IMR-90 (cell line): ENCODE results near the gene MPC2. TPM values are rescaled to one million over a fixed set of nuclear protein-coding genes. Genes with fewer than 3 reads are reported as not detected.
A peak's percentile ranks its signal among the peaks of the same experiment; 100 is the strongest.

Experiments used
- ATAC-seq: fragments of 200-7000 bp; cut with Tn5 transposase; 2 replicates; pipeline ENCODE4 v1.9.1; 2020; ENCODE audit warnings: low read depth, mild to moderate bottlenecking, moderate library complexity
- BruUV-seq: library from RNA; stranded (reverse); fragments of 400-500 nt; replicated peaks from 2 replicates; lab custom pipeline; 2021; lab: Mats Ljungman, UMichigan
- CTCF ChIA-PET: fragments of 300-600 bp; formaldehyde crosslinking; extraction: SDS; loops from one replicate; lab custom pipeline; 2021; ENCODE audit warnings: antibody characterized with exemption; lab: Yijun Ruan, JAX
- POLR2A ChIA-PET: fragments of 300-600 bp; sonication (Branson Sonifier 250); formaldehyde crosslinking; loops from one replicate; lab custom pipeline; 2022; ENCODE audit warnings: antibody characterized with exemption; ENCODE audit not compliant: unreplicated experiment; lab: Charles Lee
- DNase-seq: peaks from one replicate; pipeline ENCODE4 v3.0.0; 2013
- H2AFZ ChIP-seq: replicated peaks from 2 replicates; pipeline ENCODE3; 2013; ENCODE audit warnings: low read length, mild to moderate bottlenecking; ENCODE audit not compliant: poor library complexity
- H2AK5ac ChIP-seq: 2 replicates; pipeline ENCODE4 v1.6.1; 2013; ENCODE audit warnings: low read depth, low read length, inconsistent platforms
- H2AK9ac ChIP-seq: replicated peaks from 2 replicates; pipeline ENCODE3; 2013; ENCODE audit warnings: mild to moderate bottlenecking, low read depth, low read length, moderate library complexity; ENCODE audit not compliant: poor library complexity
- H2BK120ac ChIP-seq: 2 replicates; pipeline ENCODE4 v1.6.1; 2013; ENCODE audit warnings: low read depth, low read length, inconsistent platforms
- H2BK15ac ChIP-seq: 3 replicates; pipeline ENCODE4 v1.6.1; 2013; ENCODE audit warnings: low read depth, low read length, inconsistent platforms
- H2BK20ac ChIP-seq: 2 replicates; pipeline ENCODE4 v1.6.1; 2013; ENCODE audit warnings: low read depth, mild to moderate bottlenecking, inconsistent platforms, low read length, moderate library complexity
- H2BK5ac ChIP-seq: 2 replicates; pipeline ENCODE4 v1.6.1; 2013; ENCODE audit warnings: mild to moderate bottlenecking, low read depth, low read length, inconsistent platforms; ENCODE audit not compliant: poor library complexity, severe bottlenecking
- H3K14ac ChIP-seq: replicated peaks from 2 replicates; pipeline ENCODE4 v1.6.1; 2013; ENCODE audit warnings: low read depth, low read length, inconsistent platforms
- H3K18ac ChIP-seq: 2 replicates; pipeline ENCODE4 v1.6.1; 2013; ENCODE audit warnings: low read depth, low read length, control low read depth
- H3K23ac ChIP-seq: 2 replicates; pipeline ENCODE4 v1.6.1; 2013; ENCODE audit warnings: low read depth, low read length, inconsistent platforms
- H3K27ac ChIP-seq: 2 replicates; pipeline ENCODE4 v1.5.1; 2013; ENCODE audit warnings: mild to moderate bottlenecking, control low read depth, low read length; ENCODE audit not compliant: insufficient read depth
- H3K27me3 ChIP-seq: 2 replicates; pipeline ENCODE4 v1.6.1; 2013; ENCODE audit warnings: low read length; ENCODE audit not compliant: control insufficient read depth, insufficient read depth
- H3K36me3 ChIP-seq: 2 replicates; pipeline ENCODE4 v1.6.1; 2013; ENCODE audit warnings: low read length, mixed read lengths; ENCODE audit not compliant: control insufficient read depth, insufficient read depth
- H3K4ac ChIP-seq: 2 replicates; pipeline ENCODE4 v1.6.1; 2013; ENCODE audit warnings: low read depth, low read length, inconsistent platforms
- H3K4me1 ChIP-seq: 2 replicates; pipeline ENCODE4 v1.6.1; 2013; ENCODE audit warnings: low read length, mixed read lengths; ENCODE audit not compliant: control insufficient read depth, insufficient read depth
- H3K4me2 ChIP-seq: 2 replicates; pipeline ENCODE4 v1.6.1; 2013; ENCODE audit warnings: low read depth, mild to moderate bottlenecking, control low read depth, low read length, moderate library complexity
- H3K4me3 ChIP-seq: 2 replicates; pipeline ENCODE4 v1.5.1; 2013; ENCODE audit warnings: low read depth, mild to moderate bottlenecking, control low read depth, low read length, moderate library complexity; ENCODE audit not compliant: insufficient read depth
- H3K56ac ChIP-seq: 2 replicates; pipeline ENCODE4 v1.6.1; 2013; ENCODE audit warnings: low read length, inconsistent platforms; ENCODE audit not compliant: insufficient read depth; ENCODE audit errors: extremely low read depth
- H3K79me1 ChIP-seq, 2 experiments: 2 replicates each; pipeline ENCODE4 v1.6.1; 2013; ENCODE audit warnings: low read length in 2 of 2, inconsistent platforms in 1 of 2, low read depth in 1 of 2
- H3K9ac ChIP-seq: 2 replicates; pipeline ENCODE4 v1.6.1; 2013; ENCODE audit warnings: low read depth, low read length, control low read depth
- H3K9me1 ChIP-seq: 2 replicates; pipeline ENCODE4 v1.6.1; 2013; ENCODE audit warnings: low read length, inconsistent platforms; ENCODE audit not compliant: insufficient read depth
- H3K9me3 ChIP-seq: 2 replicates; pipeline ENCODE4 v1.6.1; 2013; ENCODE audit warnings: low read length; ENCODE audit not compliant: control insufficient read depth, insufficient read depth
- H4K20me1 ChIP-seq: 2 replicates; pipeline ENCODE4 v1.6.1; 2013; ENCODE audit warnings: low read length, inconsistent platforms; ENCODE audit not compliant: insufficient read depth
- H4K5ac ChIP-seq: 2 replicates; pipeline ENCODE4 v1.6.1; 2013; ENCODE audit warnings: mild to moderate bottlenecking, low read depth, low read length, control low read depth
- H4K8ac ChIP-seq, 2 experiments: 2 replicates each; pipeline ENCODE4 v1.6.1; 2013; ENCODE audit warnings: low read depth in 2 of 2, low read length in 2 of 2, control low read depth in 1 of 2, inconsistent platforms in 1 of 2
- H4K91ac ChIP-seq: 2 replicates; pipeline ENCODE4 v1.6.1; 2013; ENCODE audit warnings: low read depth, low read length, inconsistent platforms; ENCODE audit not compliant: insufficient read depth
- CEBPB ChIP-seq: IDR thresholded peaks from 2 replicates; pipeline ENCODE4 v1.6.1; 2012; ENCODE audit warnings: low read depth, low read length, improper control_type of control experiment
- CTCF ChIP-seq: conservative IDR thresholded peaks from 2 replicates; pipeline ENCODE4 v1.5.1; 2012; ENCODE audit warnings: mild to moderate bottlenecking, low read depth, low read length, improper control_type of control experiment
- FOS ChIP-seq: fragments of 150-350 bp; IDR thresholded peaks from 2 replicates; pipeline ENCODE4 v1.6.1; 2016; ENCODE audit warnings: low read depth, low read length
- MAZ ChIP-seq: IDR thresholded peaks from 2 replicates; pipeline ENCODE4 v1.6.1; 2012; ENCODE audit warnings: low read depth, mild to moderate bottlenecking, low read length, improper control_type of control experiment, moderate library complexity, borderline replicate concordance
- NFE2L2 ChIP-seq: fragments of 150-350 bp; IDR thresholded peaks from 2 replicates; pipeline ENCODE4 v1.6.1; 2016; ENCODE audit warnings: low read depth, mild to moderate bottlenecking, low read length
- POLR2A ChIP-seq: IDR thresholded peaks from 2 replicates; pipeline ENCODE4 v1.6.1; 2012; ENCODE audit warnings: mild to moderate bottlenecking, low read depth, low read length
- RCOR1 ChIP-seq: IDR thresholded peaks from 2 replicates; pipeline ENCODE4 v1.6.1; 2012; ENCODE audit warnings: mild to moderate bottlenecking, low read length, improper control_type of control experiment; ENCODE audit not compliant: insufficient replicate concordance
- RFX5 ChIP-seq: IDR thresholded peaks from 2 replicates; pipeline ENCODE4 v1.8.0; 2012; ENCODE audit warnings: low read depth, mild to moderate bottlenecking, low read length, moderate library complexity
- SMC3 ChIP-seq: fragments of 150-350 bp; IDR thresholded peaks from 2 replicates; pipeline ENCODE4 v1.6.1; 2016; ENCODE audit warnings: low read depth, mild to moderate bottlenecking, antibody characterized with exemption, low read length, moderate library complexity
- USF2 ChIP-seq: fragments of 150-350 bp; IDR thresholded peaks from 2 replicates; pipeline ENCODE4 v1.6.1; 2017; ENCODE audit warnings: mild to moderate bottlenecking, antibody characterized with exemption, low read length, low read depth
- WGBS, 2 experiments: methylation state at CpG; one replicate each; pipeline versions ENCODE4 v1.1.5 to v1.1.7; 2013; ENCODE audit warnings: missing lambda C conversion rate in 2 of 2; ENCODE audit not compliant: insufficient read length in 1 of 2; ENCODE audit errors: extremely low coverage in 2 of 2; 5-methylcytosine and 5-hydroxymethylcytosine counted together
- dilution Hi-C: fragments of 300-500 bp; cut with HindIII; formaldehyde crosslinking; loops from one replicate; pipeline ENCODE4 v1.14.3; 2018; ENCODE audit warnings: low sequenced_read_pairs; ENCODE audit not compliant: unreplicated experiment
- in situ Hi-C: fragments of 300-500 bp; cut with MboI; formaldehyde crosslinking; loops from 3 replicates; pipeline ENCODE4 v1.14.3; 2019; ENCODE audit warnings: low sequenced_read_pairs, inconsistent platforms, mixed read lengths
- intact Hi-C: fragments of 100-400 bp; cut with micrococcal nuclease; formaldehyde crosslinking; loops from 2 replicates; pipeline ENCODE4 v1.10.0; 2022
- polyA plus RNA-seq, 3 experiments: library from polyadenylated mRNA; depleted of rRNA; stranded (reverse); fragments of >200 nt; gene quantifications; 2 replicates each; pipeline ENCODE4 v1.2.3, GENCODE V29; 2012; ENCODE audit warnings: low replicate concordance in 1 of 3
- total RNA-seq: library from RNA; depleted of rRNA; stranded (reverse); fragments of >200 nt; gene quantifications from 2 replicates; pipeline ENCODE4 v1.2.3, GENCODE V29; 2012

MPC2 gene
- total and polyA plus RNA-seq, 2 of the 4 experiments (the other 2 are of a cell fraction): 35.0 to 42.9 TPM

GRCh38 chr1:167934426-167935215 is 2.3 kb downstream of the MPC2 start (continued):
- TF ChIP-seq CTCF (no peak), RCOR1 (no peak)

- no peak overlapping the region for H2BK15ac ChIP-seq
- intact Hi-C loops: loop anchor here (2.0 kb wide), 1 partner anchor 29 kb away; no protein-coding TSS in a partner anchor
- H3K79me1 ChIP-seq: peaks cover 2 to 38% of the 10 kb centered on the region in 2 experiments; a peak in 2 of 4 replicates
- ChIA-PET POLR2A (no interaction called here), CTCF (interaction anchor here (2.1 kb wide), 1 partner anchor 149 kb away, joined by 7 read pairs; no protein-coding TSS in a partner anchor)
- no peaks in the 10 kb centered on the region for H3K9me3 ChIP-seq
- no peak overlapping the region for H3K27ac ChIP-seq
- H2AFZ ChIP-seq: no peak overlapping the region
- no peak overlapping the region for H4K91ac ChIP-seq
- H3K4me3 ChIP-seq: no peak overlapping the region
- peaks cover 15% of the 10 kb centered on the region; the same call in 1 of the 2 replicates for H4K20me1 ChIP-seq
- no peak overlapping the region for H2BK20ac ChIP-seq
- H2AK5ac ChIP-seq: no peak overlapping the region
- H3K36me3 ChIP-seq: no peaks in the 10 kb centered on the region; the same call in 1 of the 2 replicates
- H4K5ac ChIP-seq: no peak overlapping the region
- no peak overlapping the region for H2AK9ac ChIP-seq
- no peak for DNase-seq
- in situ Hi-C loops: no loop called here
- no peak overlapping the region for H2BK5ac ChIP-seq
- H3K9me1 ChIP-seq: no peaks in the 10 kb centered on the region
- peak overlapping the region; percentile 95 for H3K4me2 ChIP-seq
- no peak for ATAC-seq
- 0 out of 4 replicates have a peak overlapping the region, but pooled peaks of 1 of the 2 experiments have one; percentile 30 for H4K8ac ChIP-seq
- no peak overlapping the region for H3K4ac ChIP-seq
- dilution Hi-C loops: no loop called here
- H3K4me1 ChIP-seq: no peaks in the 10 kb centered on the region
- H2BK120ac ChIP-seq: no peak overlapping the region
- peak overlapping the region; percentile 84; the same call in 1 of the 2 replicates for H3K23ac ChIP-seq
- H3K14ac ChIP-seq: no peak overlapping the region
- H3K56ac ChIP-seq: no peak overlapping the region
- no peak overlapping the region for H3K9ac ChIP-seq
- H3K27me3 ChIP-seq: no peaks in the 10 kb centered on the region
- no TSS peak for BruUV-seq
- WGBS, 2 experiments: no CpG with 5 or more reads among the region's 4 CpGs
- no peak overlapping the region for H3K18ac ChIP-seq
- no peak for TF ChIP-seq RFX5
- TF ChIP-seq SMC3: no peak
- TF ChIP-seq CEBPB: no peak
- no peak for TF ChIP-seq USF2
- TF ChIP-seq NFE2L2: no peak
- no peak for TF ChIP-seq CTCF
- TF ChIP-seq MAZ: no peak
- TF ChIP-seq RCOR1: no peak
- no peak for TF ChIP-seq FOS
- TF ChIP-seq POLR2A: no peak
Observed at GRCh38 chr1:167933788-167934187, 3.1 kb downstream of the MPC2 start.
